HepG2 (cell line): Measurements from ENCODE around the gene GRB10. TPM values are rescaled to one million over a fixed set of nuclear protein-coding genes. Genes with fewer than 3 reads are reported as not detected.

Experiments used
- ATAC-seq: fragments of 200-7000 bp; cut with Tn5 transposase; 3 replicates; pipeline ENCODE4 v1.9.1; 2020; ENCODE audit warnings: mild to moderate bottlenecking, moderate library complexity
- BruUV-seq: library from RNA; stranded (reverse); fragments of 400-500 nt; replicated peaks from 2 replicates; lab custom pipeline; 2021; lab: Mats Ljungman, UMichigan
- CTCF ChIA-PET: fragments of 300-600 bp; formaldehyde crosslinking; extraction: SDS; loops from one replicate; lab custom pipeline; 2021; ENCODE audit warnings: low total read pairs, inconsistent platforms, low intra/inter-chr PET ratio; lab: Yijun Ruan, JAX
- POLR2A ChIA-PET: fragments of 350-600 bp; sonication (Branson Sonifier 250); formaldehyde crosslinking; loops from one replicate; lab custom pipeline; 2020; ENCODE audit warnings: antibody characterized with exemption, inconsistent platforms; lab: Yijun Ruan, JAX
- DNase-seq: peaks from one replicate; pipeline ENCODE4 v3.0.0-alpha.2; 2015; ENCODE audit warnings: low spot score
- FAIRE-seq: peaks from 3 replicates; lab custom pipeline; 2011; peaks lifted over from hg19 to GRCh38; lab: Jason Lieb, UNC
- H2AFZ ChIP-seq: one replicate; pipeline ENCODE4 v1.6.1; 2011; ENCODE audit warnings: low read length, inconsistent platforms
- H3K27ac ChIP-seq: fragments of 300-600 bp; 3 replicates; pipeline ENCODE4 v1.8.0; 2011; ENCODE audit warnings: mixed run types, mild to moderate bottlenecking, mixed read lengths, low read length, inconsistent platforms; ENCODE audit not compliant: insufficient read depth; ENCODE audit errors: extremely low read length
- H3K27me3 ChIP-seq, 2 experiments: fragments of 200-600 bp in 1 of 2; 2 replicates in 1 of 2; 3 replicates in 1 of 2; pipeline versions ENCODE4 v1.6.0 to v1.8.0; 2011; ENCODE audit warnings: low read length in 2 of 2, mild to moderate bottlenecking in 2 of 2, moderate library complexity in 2 of 2, inconsistent platforms in 1 of 2; ENCODE audit not compliant: insufficient read depth in 2 of 2, control insufficient read depth in 1 of 2
- H3K36me3 ChIP-seq, 2 experiments: fragments of 200-600 bp in 1 of 2; replicated peaks in 1 of 2; 2 replicates in 1 of 2; 3 replicates in 1 of 2; pipeline versions ENCODE4 v1.5.1 to v1.8.0; 2011; ENCODE audit warnings: low read length in 2 of 2, inconsistent platforms in 1 of 2; ENCODE audit not compliant: insufficient read depth in 2 of 2, control insufficient read depth in 1 of 2
- H3K4me1 ChIP-seq: 2 replicates; pipeline ENCODE4 v1.5.1; 2012; ENCODE audit warnings: low read length, inconsistent platforms; ENCODE audit not compliant: insufficient read depth
- H3K4me2 ChIP-seq: 2 replicates; pipeline ENCODE4 v1.6.0; 2011; ENCODE audit warnings: low read depth, low read length, inconsistent platforms
- H3K4me3 ChIP-seq, 3 experiments: fragments of 200-600 bp in 1 of 3; sonication (generic), shearing (Covaris generic) in 1 of 3; replicated peaks in 1 of 3; 2 replicates each; pipeline ENCODE4 v1.5.1; 2011 to 2016; ENCODE audit warnings: low read length in 3 of 3, inconsistent platforms in 2 of 3, low read depth in 2 of 3, mild to moderate bottlenecking in 2 of 3, control low read depth in 1 of 3, mixed read lengths in 1 of 3; ENCODE audit not compliant: insufficient read depth in 1 of 3
- H3K79me2 ChIP-seq: one replicate; pipeline ENCODE4 v1.6.1; 2011; ENCODE audit warnings: low read length, inconsistent platforms; ENCODE audit not compliant: insufficient read depth
- H3K9ac ChIP-seq: 2 replicates; pipeline ENCODE4 v1.6.0; 2011; ENCODE audit warnings: mild to moderate bottlenecking, low read depth, low read length, inconsistent platforms; ENCODE audit not compliant: insufficient read depth
- H3K9me3 ChIP-seq: 2 replicates; pipeline ENCODE4 v1.5.1; 2012; ENCODE audit warnings: mild to moderate bottlenecking, low read length
- H4K20me1 ChIP-seq: 2 replicates; pipeline ENCODE4 v1.6.0; 2011; ENCODE audit warnings: inconsistent platforms, mild to moderate bottlenecking, low read length, moderate library complexity; ENCODE audit not compliant: insufficient read depth
- MAF1 ChIP-seq: sonication (generic); formaldehyde crosslinking; IDR thresholded peaks from 2 replicates; pipeline ENCODE4 v1.5.0; 2020; ENCODE audit warnings: missing genetic modification reagents, borderline replicate concordance
- MED8 ChIP-seq: sonication (generic); formaldehyde crosslinking; IDR thresholded peaks from 2 replicates; pipeline ENCODE4 v1.8.1; 2023; ENCODE audit warnings: mild to moderate bottlenecking, missing genetic modification reagents; ENCODE audit not compliant: insufficient replicate concordance
- RAD21 ChIP-seq: fragments of 450-650 bp; formaldehyde crosslinking; IDR thresholded peaks from 2 replicates; pipeline ENCODE4 v1.5.0; 2020; ENCODE audit warnings: mild to moderate bottlenecking
- RFXANK ChIP-seq: IDR thresholded peaks from 2 replicates; pipeline ENCODE4 v1.6.1; 2016
- SIN3A ChIP-seq: IDR thresholded peaks from 2 replicates; pipeline ENCODE4 v1.6.1; 2011; ENCODE audit warnings: low read depth, mild to moderate bottlenecking, control low read depth, low read length, borderline replicate concordance
- TSC22D2 ChIP-seq: sonication (generic); formaldehyde crosslinking; IDR thresholded peaks from 2 replicates; pipeline ENCODE4 v1.5.1; 2020; ENCODE audit warnings: missing genetic modification reagents, mild to moderate bottlenecking, borderline replicate concordance
- ZBTB1 ChIP-seq: sonication (generic); formaldehyde crosslinking; IDR thresholded peaks from 2 replicates; pipeline ENCODE4 v1.4.0; 2020; ENCODE audit warnings: missing genetic modification reagents, borderline replicate concordance
- WGBS: methylation state at CpG from one replicate; pipeline ENCODE4 v1.1.6; 2017; ENCODE audit warnings: low lambda C conversion rate; 5-methylcytosine and 5-hydroxymethylcytosine counted together
- in situ Hi-C: cut with HindIII; loops from 2 replicates; pipeline ENCODE4 v1.10.0; 2017; ENCODE audit warnings: low pct_unique_long_range_greater_than_20kb; ENCODE audit not compliant: extremely low pct_ligation_motif_present
- intact Hi-C: fragments of 100-400 bp; cut with micrococcal nuclease; formaldehyde crosslinking; loops from one replicate; pipeline ENCODE4 v1.10.0; 2022; ENCODE audit not compliant: unreplicated experiment
- polyA plus RNA-seq, 8 experiments: library from polyadenylated mRNA; depleted of rRNA in 3 of 8; stranded (reverse) in 7 of 8; unstranded in 1 of 8; fragments of >200 nt; fragmentation: Illumina TruSeq in 4 of 8; extraction: Trizol in 4 of 8; gene quantifications; 2 replicates each; pipeline versions ENCODE4 v1.2.1 to v1.2.3, GENCODE V29; 2011 to 2016; ENCODE audit warnings: low read depth in 4 of 8, missing spikeins in 1 of 8, mixed read lengths in 1 of 8; ENCODE audit not compliant: insufficient read depth in 1 of 8
- total RNA-seq, 5 experiments: library from RNA; depleted of rRNA; stranded (reverse); fragments of >200 nt; fragmentation: Illumina TruSeq; extraction: Trizol; gene quantifications; 2 replicates each; pipeline ENCODE4 v1.2.3, GENCODE V29; 2016; ENCODE audit warnings: low read depth in 1 of 5
- TF ChIP-seq, protein P1 (sequence below): sonication (generic); formaldehyde crosslinking; IDR thresholded peaks from 2 replicates; pipeline ENCODE4 v1.5.1; 2020; ENCODE audit warnings: missing genetic modification reagents, mild to moderate bottlenecking, borderline replicate concordance
- TF ChIP-seq, protein P2 (sequence below): sonication (generic); formaldehyde crosslinking; IDR thresholded peaks from 2 replicates; pipeline ENCODE4 v1.4.0; 2020; ENCODE audit warnings: missing genetic modification reagents, borderline replicate concordance
- TF ChIP-seq, protein P3 (sequence below): sonication (generic); formaldehyde crosslinking; IDR thresholded peaks from 2 replicates; pipeline ENCODE4 v1.8.0; 2022; ENCODE audit warnings: missing genetic modification reagents, mild to moderate bottlenecking, borderline replicate concordance
- TF ChIP-seq, protein P4 (sequence below): sonication (generic); formaldehyde crosslinking; IDR thresholded peaks from 2 replicates; pipeline ENCODE4 v1.4.0; 2020; ENCODE audit warnings: missing genetic modification reagents
- TF ChIP-seq, protein P5 (sequence below): sonication (generic); formaldehyde crosslinking; IDR thresholded peaks from 2 replicates; pipeline ENCODE4 v1.5.0; 2020; ENCODE audit warnings: mild to moderate bottlenecking, missing genetic modification reagents
- TF ChIP-seq, protein P6 (sequence below): sonication (generic); formaldehyde crosslinking; IDR thresholded peaks from 2 replicates; pipeline ENCODE4 v1.4.0; 2020; ENCODE audit warnings: mild to moderate bottlenecking, low read depth, missing genetic modification reagents
- TF ChIP-seq, protein P7 (sequence below): sonication (generic); formaldehyde crosslinking; IDR thresholded peaks from 2 replicates; pipeline ENCODE4 v1.4.0; 2020; ENCODE audit warnings: missing genetic modification reagents

The GRB10 gene
- total and polyA plus RNA-seq, 2 of the 13 experiments (the other 11 are each of a cell fraction or from before 2014, with no cell fraction given), result 4.0 to 6.8 TPM

DNA sequence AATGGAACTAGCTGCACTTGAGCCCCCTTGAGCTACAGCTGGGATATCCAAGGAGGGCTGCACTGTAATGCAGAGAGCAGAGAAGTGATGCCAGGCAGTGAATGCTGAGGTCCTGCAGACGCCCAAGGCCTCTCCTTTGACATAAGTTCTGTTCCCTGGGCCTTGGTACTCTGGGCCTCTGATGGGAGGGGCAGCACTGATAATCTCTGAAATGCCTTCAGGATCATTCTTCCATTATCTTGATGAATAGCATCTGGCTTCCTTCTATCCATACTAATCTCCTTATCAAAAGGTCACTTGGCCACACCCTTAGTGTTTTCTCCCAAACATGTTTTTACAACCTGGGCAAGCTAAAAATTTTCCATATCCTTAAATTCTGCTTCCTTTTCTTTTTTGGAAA is 6.9 kb downstream of the GRB10 start:
- peaks cover 1% of the 10 kb centered on the region for H3K79me2 ChIP-seq
- H3K9me3 ChIP-seq, result no peaks in the 10 kb centered on the region
- intact Hi-C loops, result no loop called here
- FAIRE-seq (no peak), DNase-seq (no peak), ATAC-seq (no peak)
- H2AFZ ChIP-seq, result no peak overlapping the region
- H4K20me1 ChIP-seq, result 0 out of 2 replicates have a peak, but pooled peaks cover 3% of the 10 kb centered on the region
- H3K9ac ChIP-seq, result no peak overlapping the region
- POLR2A ChIA-PET, result no interaction called here
- no peaks in the 10 kb centered on the region for H3K36me3 ChIP-seq
- H3K4me1 ChIP-seq, result peaks cover 35% of the 10 kb centered on the region
- H3K4me2 ChIP-seq, result no peak overlapping the region
- CTCF ChIA-PET, result no interaction called here
- H3K27ac ChIP-seq, result no peak overlapping the region
- no CpG with 5 or more reads among the region's 1 CpG for WGBS
- in situ Hi-C loops, result no loop called here
- H3K27me3 ChIP-seq, result no peaks in the 10 kb centered on the region
- no TSS peak for BruUV-seq
- no peak overlapping the region for H3K4me3 ChIP-seq
- TF ChIP-seq, protein P1, sequence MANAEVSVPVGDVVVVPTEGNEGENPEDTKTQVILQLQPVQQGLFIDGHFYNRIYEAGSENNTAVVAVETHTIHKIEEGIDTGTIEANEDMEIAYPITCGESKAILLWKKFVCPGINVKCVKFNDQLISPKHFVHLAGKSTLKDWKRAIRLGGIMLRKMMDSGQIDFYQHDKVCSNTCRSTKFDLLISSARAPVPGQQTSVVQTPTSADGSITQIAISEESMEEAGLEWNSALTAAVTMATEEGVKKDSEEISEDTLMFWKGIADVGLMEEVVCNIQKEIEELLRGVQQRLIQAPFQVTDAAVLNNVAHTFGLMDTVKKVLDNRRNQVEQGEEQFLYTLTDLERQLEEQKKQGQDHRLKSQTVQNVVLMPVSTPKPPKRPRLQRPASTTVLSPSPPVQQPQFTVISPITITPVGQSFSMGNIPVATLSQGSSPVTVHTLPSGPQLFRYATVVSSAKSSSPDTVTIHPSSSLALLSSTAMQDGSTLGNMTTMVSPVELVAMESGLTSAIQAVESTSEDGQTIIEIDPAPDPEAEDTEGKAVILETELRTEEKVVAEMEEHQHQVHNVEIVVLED, result no peak
- no peak for TF ChIP-seq RFXANK
- TF ChIP-seq, protein P2, sequence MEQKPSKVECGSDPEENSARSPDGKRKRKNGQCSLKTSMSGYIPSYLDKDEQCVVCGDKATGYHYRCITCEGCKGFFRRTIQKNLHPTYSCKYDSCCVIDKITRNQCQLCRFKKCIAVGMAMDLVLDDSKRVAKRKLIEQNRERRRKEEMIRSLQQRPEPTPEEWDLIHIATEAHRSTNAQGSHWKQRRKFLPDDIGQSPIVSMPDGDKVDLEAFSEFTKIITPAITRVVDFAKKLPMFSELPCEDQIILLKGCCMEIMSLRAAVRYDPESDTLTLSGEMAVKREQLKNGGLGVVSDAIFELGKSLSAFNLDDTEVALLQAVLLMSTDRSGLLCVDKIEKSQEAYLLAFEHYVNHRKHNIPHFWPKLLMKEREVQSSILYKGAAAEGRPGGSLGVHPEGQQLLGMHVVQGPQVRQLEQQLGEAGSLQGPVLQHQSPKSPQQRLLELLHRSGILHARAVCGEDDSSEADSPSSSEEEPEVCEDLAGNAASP, result no peak
- TF ChIP-seq, protein P3, sequence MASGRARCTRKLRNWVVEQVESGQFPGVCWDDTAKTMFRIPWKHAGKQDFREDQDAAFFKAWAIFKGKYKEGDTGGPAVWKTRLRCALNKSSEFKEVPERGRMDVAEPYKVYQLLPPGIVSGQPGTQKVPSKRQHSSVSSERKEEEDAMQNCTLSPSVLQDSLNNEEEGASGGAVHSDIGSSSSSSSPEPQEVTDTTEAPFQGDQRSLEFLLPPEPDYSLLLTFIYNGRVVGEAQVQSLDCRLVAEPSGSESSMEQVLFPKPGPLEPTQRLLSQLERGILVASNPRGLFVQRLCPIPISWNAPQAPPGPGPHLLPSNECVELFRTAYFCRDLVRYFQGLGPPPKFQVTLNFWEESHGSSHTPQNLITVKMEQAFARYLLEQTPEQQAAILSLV (CRISPR knock-in tag), result no peak
- TF ChIP-seq, protein P4, sequence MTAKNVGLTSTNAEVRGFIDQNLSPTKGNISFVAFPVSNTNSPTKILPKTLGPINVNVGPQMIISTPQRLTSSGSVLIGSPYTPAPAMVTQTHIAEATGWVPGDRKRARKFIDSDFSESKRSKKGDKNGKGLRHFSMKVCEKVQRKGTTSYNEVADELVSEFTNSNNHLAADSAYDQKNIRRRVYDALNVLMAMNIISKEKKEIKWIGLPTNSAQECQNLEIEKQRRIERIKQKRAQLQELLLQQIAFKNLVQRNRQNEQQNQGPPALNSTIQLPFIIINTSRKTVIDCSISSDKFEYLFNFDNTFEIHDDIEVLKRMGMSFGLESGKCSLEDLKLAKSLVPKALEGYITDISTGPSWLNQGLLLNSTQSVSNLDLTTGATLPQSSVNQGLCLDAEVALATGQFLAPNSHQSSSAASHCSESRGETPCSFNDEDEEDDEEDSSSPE (CRISPR knock-in tag), result no peak
- TF ChIP-seq ZBTB1 (CRISPR knock-in tag), result no peak
- TF ChIP-seq, protein P5, sequence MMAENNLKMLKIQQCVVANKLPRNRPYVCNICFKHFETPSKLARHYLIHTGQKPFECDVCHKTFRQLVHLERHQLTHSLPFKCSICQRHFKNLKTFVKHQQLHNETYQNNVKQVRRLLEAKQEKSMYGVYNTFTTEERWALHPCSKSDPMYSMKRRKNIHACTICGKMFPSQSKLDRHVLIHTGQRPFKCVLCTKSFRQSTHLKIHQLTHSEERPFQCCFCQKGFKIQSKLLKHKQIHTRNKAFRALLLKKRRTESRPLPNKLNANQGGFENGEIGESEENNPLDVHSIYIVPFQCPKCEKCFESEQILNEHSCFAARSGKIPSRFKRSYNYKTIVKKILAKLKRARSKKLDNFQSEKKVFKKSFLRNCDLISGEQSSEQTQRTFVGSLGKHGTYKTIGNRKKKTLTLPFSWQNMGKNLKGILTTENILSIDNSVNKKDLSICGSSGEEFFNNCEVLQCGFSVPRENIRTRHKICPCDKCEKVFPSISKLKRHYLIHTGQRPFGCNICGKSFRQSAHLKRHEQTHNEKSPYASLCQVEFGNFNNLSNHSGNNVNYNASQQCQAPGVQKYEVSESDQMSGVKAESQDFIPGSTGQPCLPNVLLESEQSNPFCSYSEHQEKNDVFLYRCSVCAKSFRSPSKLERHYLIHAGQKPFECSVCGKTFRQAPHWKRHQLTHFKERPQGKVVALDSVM, result no peak
- TF ChIP-seq RAD21 (CRISPR knock-in tag), result no peak
- no peak for TF ChIP-seq MED8 (CRISPR knock-in tag)
- no peak for TF ChIP-seq MAF1 (CRISPR knock-in tag)
- TF ChIP-seq, protein P6, sequence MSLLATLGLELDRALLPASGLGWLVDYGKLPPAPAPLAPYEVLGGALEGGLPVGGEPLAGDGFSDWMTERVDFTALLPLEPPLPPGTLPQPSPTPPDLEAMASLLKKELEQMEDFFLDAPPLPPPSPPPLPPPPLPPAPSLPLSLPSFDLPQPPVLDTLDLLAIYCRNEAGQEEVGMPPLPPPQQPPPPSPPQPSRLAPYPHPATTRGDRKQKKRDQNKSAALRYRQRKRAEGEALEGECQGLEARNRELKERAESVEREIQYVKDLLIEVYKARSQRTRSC, result no peak
- TF ChIP-seq, protein P7, sequence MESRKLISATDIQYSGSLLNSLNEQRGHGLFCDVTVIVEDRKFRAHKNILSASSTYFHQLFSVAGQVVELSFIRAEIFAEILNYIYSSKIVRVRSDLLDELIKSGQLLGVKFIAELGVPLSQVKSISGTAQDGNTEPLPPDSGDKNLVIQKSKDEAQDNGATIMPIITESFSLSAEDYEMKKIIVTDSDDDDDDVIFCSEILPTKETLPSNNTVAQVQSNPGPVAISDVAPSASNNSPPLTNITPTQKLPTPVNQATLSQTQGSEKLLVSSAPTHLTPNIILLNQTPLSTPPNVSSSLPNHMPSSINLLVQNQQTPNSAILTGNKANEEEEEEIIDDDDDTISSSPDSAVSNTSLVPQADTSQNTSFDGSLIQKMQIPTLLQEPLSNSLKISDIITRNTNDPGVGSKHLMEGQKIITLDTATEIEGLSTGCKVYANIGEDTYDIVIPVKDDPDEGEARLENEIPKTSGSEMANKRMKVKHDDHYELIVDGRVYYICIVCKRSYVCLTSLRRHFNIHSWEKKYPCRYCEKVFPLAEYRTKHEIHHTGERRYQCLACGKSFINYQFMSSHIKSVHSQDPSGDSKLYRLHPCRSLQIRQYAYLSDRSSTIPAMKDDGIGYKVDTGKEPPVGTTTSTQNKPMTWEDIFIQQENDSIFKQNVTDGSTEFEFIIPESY (CRISPR knock-in tag), result no peak
- TF ChIP-seq TSC22D2, result no peak
- no peak for TF ChIP-seq SIN3A
